K562 (cell line): Measurements from ENCODE around the gene VEGFA. TPM values are rescaled to one million over a fixed set of nuclear protein-coding genes. Genes with fewer than 3 reads are reported as not detected.

Experiments used
- E2F4 ChIP-seq: sonication (generic); formaldehyde crosslinking; IDR thresholded peaks from 2 replicates; pipeline ENCODE4 v1.8.0; 2022; ENCODE audit warnings: mild to moderate bottlenecking, low read depth, missing genetic modification reagents
- MECOM ChIP-seq: fragments of 250-450 bp; sonication (Bioruptor Pico); IDR thresholded peaks from 2 replicates; pipeline ENCODE4 v1.8.0; 2022; ENCODE audit warnings: inconsistent platforms
- MTA3 ChIP-seq: fragments of 450-650 bp; formaldehyde crosslinking; IDR thresholded peaks from 2 replicates; pipeline ENCODE4 v1.6.1; 2017; ENCODE audit warnings: mild to moderate bottlenecking, borderline replicate concordance
- RBBP5 ChIP-seq: fragments of 200-600 bp; sonication (generic); IDR thresholded peaks from 2 replicates; pipeline ENCODE4 v1.6.1; 2012; ENCODE audit warnings: borderline replicate concordance, mild to moderate bottlenecking, low read length, control low read depth, inconsistent platforms; ENCODE audit not compliant: insufficient read depth, poor library complexity, severe bottlenecking
- RFX1 ChIP-seq: fragments of 450-650 bp; IDR thresholded peaks from 2 replicates; pipeline ENCODE4 v1.6.1; 2016; ENCODE audit warnings: mild to moderate bottlenecking, moderate library complexity
- ZFPM2 ChIP-seq: fragments of 250-450 bp; sonication (Bioruptor Pico); IDR thresholded peaks from 2 replicates; pipeline ENCODE4 v1.5.1; 2022; ENCODE audit warnings: mild to moderate bottlenecking
- ZNF561 ChIP-seq: fragments of 450-650 bp; formaldehyde crosslinking; conservative IDR thresholded peaks from 2 replicates; pipeline ENCODE4 v1.4.0; 2020; ENCODE audit warnings: mild to moderate bottlenecking, moderate library complexity
- polyA plus RNA-seq, 8 experiments: library from polyadenylated mRNA; depleted of rRNA in 4 of 8; stranded (reverse) in 5 of 8; unstranded in 3 of 8; fragments of >200 nt; fragmentation: Nextera tagmentation in 2 of 8; fragmentation: Illumina TruSeq in 1 of 8; extraction: Ambion mirVana in 2 of 8; extraction: Trizol in 1 of 8; gene quantifications; 2 replicates each; pipeline versions ENCODE4 v1.2.1 to v1.2.3, GENCODE V29; 2011 to 2014; ENCODE audit warnings: inconsistent platforms in 1 of 8, missing spikeins in 1 of 8
- total RNA-seq, 7 experiments: library from RNA; depleted of rRNA in 6 of 7; stranded (reverse); fragments of >200 nt in 6 of 7; fragmentation: Illumina TruSeq in 2 of 7; extraction: Trizol in 2 of 7; gene quantifications; 2 replicates each; pipeline versions ENCODE4 v1.2.1 to v1.2.3, GENCODE V29; 2011 to 2021; ENCODE audit warnings: low replicate concordance in 1 of 7
- TF ChIP-seq, protein P1 (sequence below): fragments of 450-650 bp; IDR thresholded peaks from 2 replicates; pipeline ENCODE4 v1.6.1; 2016; ENCODE audit warnings: mild to moderate bottlenecking
- TF ChIP-seq, protein P2 (sequence below): fragments of 200-600 bp; sonication (generic); IDR thresholded peaks from one replicate; pipeline ENCODE4 v1.6.1; 2012; ENCODE audit warnings: mild to moderate bottlenecking, low read depth, low read length, inconsistent platforms
- TF ChIP-seq, protein P3 (sequence below): fragments of 250-450 bp; sonication (Bioruptor Pico); IDR thresholded peaks from 2 replicates; pipeline ENCODE4 v1.4.0; 2020; ENCODE audit warnings: mild to moderate bottlenecking, moderate library complexity

Gene VEGFA
- total and polyA plus RNA-seq, 9 of the 15 experiments (the other 6 are each of a cell fraction or from before 2014, with no cell fraction given): 14.0 to 271 (median 124) TPM

- TF ChIP-seq, protein P1, sequence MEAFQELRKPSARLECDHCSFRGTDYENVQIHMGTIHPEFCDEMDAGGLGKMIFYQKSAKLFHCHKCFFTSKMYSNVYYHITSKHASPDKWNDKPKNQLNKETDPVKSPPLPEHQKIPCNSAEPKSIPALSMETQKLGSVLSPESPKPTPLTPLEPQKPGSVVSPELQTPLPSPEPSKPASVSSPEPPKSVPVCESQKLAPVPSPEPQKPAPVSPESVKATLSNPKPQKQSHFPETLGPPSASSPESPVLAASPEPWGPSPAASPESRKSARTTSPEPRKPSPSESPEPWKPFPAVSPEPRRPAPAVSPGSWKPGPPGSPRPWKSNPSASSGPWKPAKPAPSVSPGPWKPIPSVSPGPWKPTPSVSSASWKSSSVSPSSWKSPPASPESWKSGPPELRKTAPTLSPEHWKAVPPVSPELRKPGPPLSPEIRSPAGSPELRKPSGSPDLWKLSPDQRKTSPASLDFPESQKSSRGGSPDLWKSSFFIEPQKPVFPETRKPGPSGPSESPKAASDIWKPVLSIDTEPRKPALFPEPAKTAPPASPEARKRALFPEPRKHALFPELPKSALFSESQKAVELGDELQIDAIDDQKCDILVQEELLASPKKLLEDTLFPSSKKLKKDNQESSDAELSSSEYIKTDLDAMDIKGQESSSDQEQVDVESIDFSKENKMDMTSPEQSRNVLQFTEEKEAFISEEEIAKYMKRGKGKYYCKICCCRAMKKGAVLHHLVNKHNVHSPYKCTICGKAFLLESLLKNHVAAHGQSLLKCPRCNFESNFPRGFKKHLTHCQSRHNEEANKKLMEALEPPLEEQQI: no peak
- TF ChIP-seq RBBP5 (peak; percentile 69), MECOM (no peak), MTA3 (no peak), ZNF561 (CRISPR knock-in tag) (no peak), E2F4 (CRISPR knock-in tag) (no peak), ZFPM2 (CRISPR knock-in tag) (no peak), RFX1 (no peak)
- TF ChIP-seq, protein P2, sequence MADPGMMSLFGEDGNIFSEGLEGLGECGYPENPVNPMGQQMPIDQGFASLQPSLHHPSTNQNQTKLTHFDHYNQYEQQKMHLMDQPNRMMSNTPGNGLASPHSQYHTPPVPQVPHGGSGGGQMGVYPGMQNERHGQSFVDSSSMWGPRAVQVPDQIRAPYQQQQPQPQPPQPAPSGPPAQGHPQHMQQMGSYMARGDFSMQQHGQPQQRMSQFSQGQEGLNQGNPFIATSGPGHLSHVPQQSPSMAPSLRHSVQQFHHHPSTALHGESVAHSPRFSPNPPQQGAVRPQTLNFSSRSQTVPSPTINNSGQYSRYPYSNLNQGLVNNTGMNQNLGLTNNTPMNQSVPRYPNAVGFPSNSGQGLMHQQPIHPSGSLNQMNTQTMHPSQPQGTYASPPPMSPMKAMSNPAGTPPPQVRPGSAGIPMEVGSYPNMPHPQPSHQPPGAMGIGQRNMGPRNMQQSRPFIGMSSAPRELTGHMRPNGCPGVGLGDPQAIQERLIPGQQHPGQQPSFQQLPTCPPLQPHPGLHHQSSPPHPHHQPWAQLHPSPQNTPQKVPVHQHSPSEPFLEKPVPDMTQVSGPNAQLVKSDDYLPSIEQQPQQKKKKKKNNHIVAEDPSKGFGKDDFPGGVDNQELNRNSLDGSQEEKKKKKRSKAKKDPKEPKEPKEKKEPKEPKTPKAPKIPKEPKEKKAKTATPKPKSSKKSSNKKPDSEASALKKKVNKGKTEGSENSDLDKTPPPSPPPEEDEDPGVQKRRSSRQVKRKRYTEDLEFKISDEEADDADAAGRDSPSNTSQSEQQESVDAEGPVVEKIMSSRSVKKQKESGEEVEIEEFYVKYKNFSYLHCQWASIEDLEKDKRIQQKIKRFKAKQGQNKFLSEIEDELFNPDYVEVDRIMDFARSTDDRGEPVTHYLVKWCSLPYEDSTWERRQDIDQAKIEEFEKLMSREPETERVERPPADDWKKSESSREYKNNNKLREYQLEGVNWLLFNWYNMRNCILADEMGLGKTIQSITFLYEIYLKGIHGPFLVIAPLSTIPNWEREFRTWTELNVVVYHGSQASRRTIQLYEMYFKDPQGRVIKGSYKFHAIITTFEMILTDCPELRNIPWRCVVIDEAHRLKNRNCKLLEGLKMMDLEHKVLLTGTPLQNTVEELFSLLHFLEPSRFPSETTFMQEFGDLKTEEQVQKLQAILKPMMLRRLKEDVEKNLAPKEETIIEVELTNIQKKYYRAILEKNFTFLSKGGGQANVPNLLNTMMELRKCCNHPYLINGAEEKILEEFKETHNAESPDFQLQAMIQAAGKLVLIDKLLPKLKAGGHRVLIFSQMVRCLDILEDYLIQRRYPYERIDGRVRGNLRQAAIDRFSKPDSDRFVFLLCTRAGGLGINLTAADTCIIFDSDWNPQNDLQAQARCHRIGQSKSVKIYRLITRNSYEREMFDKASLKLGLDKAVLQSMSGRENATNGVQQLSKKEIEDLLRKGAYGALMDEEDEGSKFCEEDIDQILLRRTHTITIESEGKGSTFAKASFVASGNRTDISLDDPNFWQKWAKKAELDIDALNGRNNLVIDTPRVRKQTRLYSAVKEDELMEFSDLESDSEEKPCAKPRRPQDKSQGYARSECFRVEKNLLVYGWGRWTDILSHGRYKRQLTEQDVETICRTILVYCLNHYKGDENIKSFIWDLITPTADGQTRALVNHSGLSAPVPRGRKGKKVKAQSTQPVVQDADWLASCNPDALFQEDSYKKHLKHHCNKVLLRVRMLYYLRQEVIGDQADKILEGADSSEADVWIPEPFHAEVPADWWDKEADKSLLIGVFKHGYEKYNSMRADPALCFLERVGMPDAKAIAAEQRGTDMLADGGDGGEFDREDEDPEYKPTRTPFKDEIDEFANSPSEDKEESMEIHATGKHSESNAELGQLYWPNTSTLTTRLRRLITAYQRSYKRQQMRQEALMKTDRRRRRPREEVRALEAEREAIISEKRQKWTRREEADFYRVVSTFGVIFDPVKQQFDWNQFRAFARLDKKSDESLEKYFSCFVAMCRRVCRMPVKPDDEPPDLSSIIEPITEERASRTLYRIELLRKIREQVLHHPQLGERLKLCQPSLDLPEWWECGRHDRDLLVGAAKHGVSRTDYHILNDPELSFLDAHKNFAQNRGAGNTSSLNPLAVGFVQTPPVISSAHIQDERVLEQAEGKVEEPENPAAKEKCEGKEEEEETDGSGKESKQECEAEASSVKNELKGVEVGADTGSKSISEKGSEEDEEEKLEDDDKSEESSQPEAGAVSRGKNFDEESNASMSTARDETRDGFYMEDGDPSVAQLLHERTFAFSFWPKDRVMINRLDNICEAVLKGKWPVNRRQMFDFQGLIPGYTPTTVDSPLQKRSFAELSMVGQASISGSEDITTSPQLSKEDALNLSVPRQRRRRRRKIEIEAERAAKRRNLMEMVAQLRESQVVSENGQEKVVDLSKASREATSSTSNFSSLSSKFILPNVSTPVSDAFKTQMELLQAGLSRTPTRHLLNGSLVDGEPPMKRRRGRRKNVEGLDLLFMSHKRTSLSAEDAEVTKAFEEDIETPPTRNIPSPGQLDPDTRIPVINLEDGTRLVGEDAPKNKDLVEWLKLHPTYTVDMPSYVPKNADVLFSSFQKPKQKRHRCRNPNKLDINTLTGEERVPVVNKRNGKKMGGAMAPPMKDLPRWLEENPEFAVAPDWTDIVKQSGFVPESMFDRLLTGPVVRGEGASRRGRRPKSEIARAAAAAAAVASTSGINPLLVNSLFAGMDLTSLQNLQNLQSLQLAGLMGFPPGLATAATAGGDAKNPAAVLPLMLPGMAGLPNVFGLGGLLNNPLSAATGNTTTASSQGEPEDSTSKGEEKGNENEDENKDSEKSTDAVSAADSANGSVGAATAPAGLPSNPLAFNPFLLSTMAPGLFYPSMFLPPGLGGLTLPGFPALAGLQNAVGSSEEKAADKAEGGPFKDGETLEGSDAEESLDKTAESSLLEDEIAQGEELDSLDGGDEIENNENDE: no peak
- TF ChIP-seq, protein P3, sequence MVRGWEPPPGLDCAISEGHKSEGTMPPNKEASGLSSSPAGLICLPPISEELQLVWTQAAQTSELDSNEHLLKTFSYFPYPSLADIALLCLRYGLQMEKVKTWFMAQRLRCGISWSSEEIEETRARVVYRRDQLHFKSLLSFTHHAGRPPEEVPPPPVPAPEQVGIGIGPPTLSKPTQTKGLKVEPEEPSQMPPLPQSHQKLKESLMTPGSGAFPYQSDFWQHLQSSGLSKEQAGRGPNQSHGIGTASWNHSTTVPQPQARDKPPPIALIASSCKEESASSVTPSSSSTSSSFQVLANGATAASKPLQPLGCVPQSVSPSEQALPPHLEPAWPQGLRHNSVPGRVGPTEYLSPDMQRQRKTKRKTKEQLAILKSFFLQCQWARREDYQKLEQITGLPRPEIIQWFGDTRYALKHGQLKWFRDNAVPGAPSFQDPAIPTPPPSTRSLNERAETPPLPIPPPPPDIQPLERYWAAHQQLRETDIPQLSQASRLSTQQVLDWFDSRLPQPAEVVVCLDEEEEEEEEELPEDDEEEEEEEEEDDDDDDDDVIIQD (CRISPR knock-in tag): no peak
Measured at GRCh38 chr6:43770372-43771209, 580 bp downstream of the VEGFA start (continued).
